GM18861 (cell line): ENCODE results near the gene KLF12.

Source experiments
- ATAC-seq: cut with Tn5 transposase; IDR thresholded peaks from one replicate; pipeline ENCODE4 v1.9.1; 2021; ENCODE audit not compliant: unreplicated experiment

The KLF12 gene

GRCh38 chr13:74134221-74134776 is at the start of gene KLF12:
TSS of gene KLF12 (minus strand) at chr13:74134404.
- ATAC-seq: peak; percentile 57

GRCh38 chr13:74182491-74182890 is 48.3 kb upstream of the KLF12 start:
- ATAC-seq: no peak

DNA sequence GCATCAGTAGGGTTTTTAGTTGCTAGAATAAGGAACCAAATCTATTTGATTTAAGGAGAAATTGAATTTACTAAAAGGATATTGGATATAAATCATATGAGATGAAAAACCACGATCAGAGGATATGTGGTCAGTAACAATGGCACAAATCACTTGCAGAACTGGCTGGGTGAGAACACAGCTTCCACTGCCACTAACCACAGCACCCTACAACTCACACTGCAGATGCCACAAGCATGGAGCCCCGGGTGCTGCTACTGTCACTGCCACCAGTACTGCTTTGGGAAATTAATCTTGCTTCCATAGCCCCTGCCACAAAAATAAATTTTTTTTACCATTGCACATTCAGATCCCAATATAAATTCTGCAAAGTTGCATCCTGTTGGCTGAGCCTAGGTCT is 40.6 kb upstream of the KLF12 start:
- no peak for ATAC-seq

DNA sequence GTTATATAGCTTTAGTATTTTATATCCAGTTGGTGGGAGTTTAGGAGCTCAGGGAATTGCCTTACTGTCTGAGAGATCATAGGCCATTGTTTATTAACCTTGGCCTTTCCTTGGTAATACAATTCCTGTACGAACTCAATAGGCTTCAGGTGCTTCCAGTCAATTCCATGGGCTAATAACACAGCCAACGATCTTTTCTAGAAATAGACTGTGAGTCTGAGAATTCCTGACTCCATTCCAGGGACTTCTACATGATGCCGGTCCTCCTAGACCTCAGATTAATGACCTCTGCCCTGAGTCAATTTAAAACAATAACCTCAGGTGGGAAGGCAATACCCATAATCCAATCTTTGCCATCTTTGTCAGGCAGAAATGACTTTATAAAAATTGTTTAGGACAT is 39.6 kb upstream of the KLF12 start:
- ATAC-seq: no peak

DNA sequence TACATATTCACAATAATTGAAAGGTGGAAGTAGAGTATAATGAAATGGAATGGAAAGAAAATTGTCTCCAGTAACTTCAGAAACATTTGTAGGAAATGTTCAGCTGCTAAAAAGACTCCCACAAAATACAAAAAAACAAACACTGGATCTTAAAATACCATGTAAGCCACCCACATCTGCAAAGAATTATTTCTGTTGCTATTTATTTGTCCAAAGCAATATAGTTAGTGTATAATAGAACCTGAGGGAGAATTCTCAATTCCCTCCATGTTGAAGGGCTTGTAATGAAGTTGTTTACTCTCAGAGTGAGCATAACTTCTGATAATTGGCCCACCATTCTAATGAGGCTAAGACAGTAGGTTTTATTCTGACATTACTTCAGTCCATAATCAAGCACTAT is 37.4 kb upstream of the KLF12 start:
- ATAC-seq: no peak

DNA sequence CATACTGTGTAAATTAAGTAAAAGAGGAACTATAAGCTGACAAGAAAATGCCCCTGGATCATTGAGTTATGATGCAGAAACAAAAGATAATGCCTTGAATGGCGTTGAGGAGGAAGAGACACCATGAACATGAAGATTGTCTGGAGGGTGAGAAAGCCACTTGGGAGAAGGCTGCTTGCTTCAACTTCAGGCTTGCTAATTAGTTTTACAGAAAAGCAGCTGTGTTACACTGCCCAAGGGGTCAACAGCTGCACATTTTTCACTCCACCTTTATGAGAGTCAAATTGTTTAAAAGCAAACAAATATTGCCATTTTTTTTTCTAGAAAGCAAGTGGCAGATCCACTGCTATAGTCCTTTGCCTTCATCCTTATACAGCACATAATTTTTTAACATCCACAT is 35.5 kb upstream of the KLF12 start:
- ATAC-seq: no peak

DNA sequence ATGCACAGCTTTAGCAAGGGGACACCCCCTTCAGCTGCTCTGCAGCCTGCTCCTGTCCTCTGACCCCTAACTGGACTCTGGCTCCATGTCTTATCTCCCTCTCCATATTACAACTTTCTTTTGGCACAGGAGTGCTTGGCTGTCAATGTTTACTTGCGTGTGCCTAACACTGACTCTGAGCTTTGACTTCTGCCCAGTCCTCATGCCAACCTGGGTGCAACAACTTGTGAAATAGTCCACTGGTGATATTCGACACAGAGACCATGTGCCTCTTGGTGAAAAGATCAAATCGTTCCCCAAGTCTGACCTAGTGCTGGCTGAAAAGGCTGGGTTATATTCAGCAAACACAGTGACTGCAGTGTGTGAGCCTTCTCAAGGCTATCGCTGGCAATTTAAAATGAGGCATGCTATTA is 34.1 kb upstream of the KLF12 start:
- no peak for ATAC-seq

GRCh38 chr13:74166261-74167004 is 32.2 kb upstream of the KLF12 start:
- ATAC-seq: no peak

- no peak for ATAC-seq
Observed at GRCh38 chr13:74162782-74163181, 28.6 kb upstream of the KLF12 start.

- no peak for ATAC-seq
Observed at GRCh38 chr13:74162135-74162534, 27.9 kb upstream of the KLF12 start.

GRCh38 chr13:74158571-74159352 is 24.6 kb upstream of the KLF12 start:
- ATAC-seq: no peak

- no peak for ATAC-seq
Observed at GRCh38 chr13:74158028-74158427, 23.8 kb upstream of the KLF12 start.

- ATAC-seq: no peak
Observed at GRCh38 chr13:74154981-74155380, 20.8 kb upstream of the KLF12 start.

DNA sequence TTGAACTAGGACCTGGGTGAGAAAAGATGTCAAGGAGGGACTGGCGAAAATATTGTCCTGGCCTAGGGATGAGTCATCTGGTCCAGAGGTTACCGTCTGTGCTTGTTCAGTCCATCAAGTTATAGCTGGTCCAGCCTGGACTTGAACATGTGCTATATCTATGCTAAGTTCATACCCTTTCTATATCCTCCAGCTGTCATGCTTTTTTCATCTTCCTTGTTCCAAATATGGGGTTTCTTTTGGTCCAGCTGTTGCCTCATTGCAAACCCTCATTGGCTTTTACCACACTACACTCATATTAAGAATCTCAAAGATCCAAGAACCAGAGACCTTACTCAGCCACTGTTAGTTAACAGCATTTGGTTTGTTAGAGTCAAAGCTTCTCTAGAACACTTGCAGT is 19.1 kb upstream of the KLF12 start:
- ATAC-seq: no peak

DNA sequence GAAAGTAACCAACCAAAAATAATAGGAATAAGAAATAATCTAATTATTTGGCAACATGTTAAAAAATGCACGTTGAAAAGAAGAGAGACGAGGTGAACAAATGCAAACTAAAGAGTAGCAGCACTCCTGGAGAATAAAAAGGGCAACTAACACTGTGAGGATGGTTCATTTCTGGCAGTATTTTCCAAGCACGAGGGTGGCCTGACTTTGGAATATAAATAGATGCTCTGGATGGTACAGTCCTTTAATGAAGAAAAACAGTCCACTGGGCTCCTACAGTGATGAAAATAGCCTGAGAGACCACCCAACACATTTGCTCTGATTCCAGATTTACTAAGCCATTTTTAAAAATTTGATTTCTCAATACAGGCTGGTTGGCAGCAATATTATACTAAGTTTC is 17.7 kb upstream of the KLF12 start:
- ATAC-seq: no peak

GRCh38 chr13:74148352-74148751 is 14.1 kb upstream of the KLF12 start:
- no peak for ATAC-seq

- ATAC-seq: no peak
Observed at GRCh38 chr13:74145249-74145975, 11.2 kb upstream of the KLF12 start.

GRCh38 chr13:74144269-74144668 is 10.1 kb upstream of the KLF12 start:
- no peak for ATAC-seq

DNA sequence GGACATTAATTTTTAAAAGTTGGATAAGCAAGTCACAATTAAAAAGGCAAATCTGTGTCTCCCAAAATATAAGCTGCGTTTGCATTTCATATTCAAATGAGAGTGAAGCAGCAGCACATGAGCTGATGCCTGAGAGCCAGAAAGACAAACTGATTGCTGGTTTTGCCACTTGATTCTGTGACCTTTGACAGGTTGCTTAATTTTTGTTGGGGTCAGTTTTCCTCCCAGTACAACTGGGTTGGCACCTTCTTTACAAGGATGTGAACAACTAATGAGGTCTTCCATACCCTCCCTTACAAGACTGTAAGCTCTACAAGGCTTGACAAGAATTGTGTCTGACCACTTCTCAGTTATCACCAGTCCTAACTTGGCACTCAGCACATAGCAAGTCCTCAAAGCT is 8.1 kb upstream of the KLF12 start:
- ATAC-seq: no peak

DNA sequence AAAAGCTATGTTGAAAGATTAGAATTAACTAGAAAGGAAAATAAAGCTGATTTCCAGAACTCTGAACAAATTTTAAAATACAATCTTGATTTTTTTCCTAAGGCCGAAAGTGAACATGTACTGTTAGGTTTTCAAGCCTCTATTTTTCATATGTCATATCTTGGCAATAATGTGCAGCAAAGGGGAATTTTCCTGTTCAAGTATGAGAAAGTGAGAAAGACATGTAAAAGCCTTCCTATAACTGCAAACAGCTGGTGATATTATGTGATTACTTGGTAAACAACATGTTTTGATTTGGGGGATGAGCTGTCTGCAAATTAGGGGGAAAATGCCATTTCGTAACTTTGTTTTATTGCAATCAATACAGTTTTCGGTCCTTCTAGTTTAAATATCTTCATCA is 4.0 kb upstream of the KLF12 start:
- ATAC-seq: no peak

DNA sequence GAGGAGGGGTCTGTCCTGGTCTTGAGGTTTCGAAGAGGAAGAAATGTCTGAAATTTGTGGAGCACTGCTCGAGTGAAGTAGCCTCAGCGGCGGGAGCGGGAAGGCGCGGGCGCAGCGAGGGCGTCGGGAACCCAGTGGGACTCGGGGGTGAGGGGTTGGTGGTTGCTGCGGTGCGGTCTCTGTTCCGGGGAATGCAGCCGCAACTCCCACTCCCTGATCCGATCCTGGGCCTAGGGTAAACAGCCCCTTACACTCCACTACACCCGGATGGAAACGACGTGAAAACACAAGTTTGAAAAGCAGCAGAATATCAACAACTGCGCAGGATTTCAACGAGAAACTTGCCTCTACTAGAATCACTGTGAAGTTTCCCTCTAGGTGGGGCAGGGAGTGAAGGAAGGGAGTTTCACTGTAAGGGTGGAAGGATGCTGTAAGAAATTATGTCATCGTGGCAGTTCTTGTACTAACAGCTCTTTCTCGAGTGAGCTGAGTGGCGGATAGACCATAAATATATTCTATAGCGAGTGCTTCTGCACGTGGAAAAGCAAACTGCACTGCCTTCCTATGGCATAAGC is 2.0 kb upstream of the KLF12 start:
- no peak for ATAC-seq
